ENCODE measurements around the gene RASSF1. TPM values are rescaled to one million over a fixed set of nuclear protein-coding genes. Genes with fewer than 3 reads are reported as not detected.
"Not testable (repeated sequence)": the region's sequence is repeated elsewhere in the genome, so short reads cannot be mapped to it uniquely, and the experiment has no call there.

The RASSF1 gene
- total and polyA plus RNA-seq, 2 of the 13 experiments (the other 11 are each of a cell fraction or from before 2014, with no cell fraction given) = 10.2 to 27.5 TPM

DNA sequence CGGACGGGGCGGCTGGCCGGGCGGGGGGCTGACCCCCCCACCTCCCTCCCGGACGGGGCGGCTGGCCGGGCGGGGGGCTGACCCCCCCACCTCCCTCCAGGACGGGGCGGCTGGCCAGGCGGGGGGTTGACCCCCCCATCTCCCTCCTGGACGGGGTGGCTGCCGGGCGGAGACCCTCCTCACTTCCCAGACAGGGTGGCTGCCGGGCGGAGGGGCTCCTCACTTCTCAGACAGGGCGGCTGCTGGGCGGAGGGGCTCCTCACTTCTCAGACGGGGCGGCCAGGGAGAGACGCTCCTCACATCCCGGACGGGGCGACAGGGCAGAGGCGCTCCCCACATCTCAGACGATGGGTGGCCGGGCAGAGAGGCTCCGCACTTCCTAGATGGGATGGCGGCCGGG is 28.6 kb downstream of the RASSF1 start:
- intact Hi-C loops (cut with micrococcal nuclease; ENCODE audit: unreplicated experiment); H4K20me1 ChIP-seq (ENCODE audit: insufficient read depth, low read length); H3K27ac ChIP-seq (ENCODE audit: extremely low read length, insufficient read depth, low read length); CTCF ChIA-PET (ENCODE audit: low intra/inter-chr PET ratio, low total read pairs); H3K9me3 ChIP-seq (ENCODE audit: low read length); H3K4me3 ChIP-seq (replicated peaks in 1 of 3; ENCODE audit: insufficient read depth in 1 of 3, low read depth in 2 of 3, low read length in 3 of 3); DNase-seq (ENCODE audit: low spot score); H2AFZ ChIP-seq (ENCODE audit: low read length); BruUV-seq (replicated peaks); H3K27me3 ChIP-seq (ENCODE audit: control insufficient read depth in 1 of 2, insufficient read depth in 2 of 2, low read length in 2 of 2); H3K36me3 ChIP-seq (replicated peaks in 1 of 2; ENCODE audit: control insufficient read depth in 1 of 2, insufficient read depth in 2 of 2, low read length in 2 of 2); H3K9ac ChIP-seq (ENCODE audit: insufficient read depth, low read depth, low read length); in situ Hi-C loops (cut with HindIII; ENCODE audit: extremely low pct_ligation_motif_present, low pct_unique_long_range_greater_than_20kb); ATAC-seq; H3K4me2 ChIP-seq (ENCODE audit: low read depth, low read length); H3K79me2 ChIP-seq (ENCODE audit: insufficient read depth, low read length); FAIRE-seq; POLR2A ChIA-PET: not testable (repeated sequence)
- 100% methylated on average over 5 of the region's 32 CpGs for WGBS (ENCODE audit: low lambda C conversion rate)
- H3K4me1 ChIP-seq (ENCODE audit: insufficient read depth, low read length) = peaks cover 24% of the 10 kb centered on the region

- H3K27me3 ChIP-seq (ENCODE audit: control insufficient read depth in 1 of 2, insufficient read depth in 2 of 2, low read length in 2 of 2) = no peaks in the 10 kb centered on the region; a peak in 1 of 5 replicates
- H3K36me3 ChIP-seq (replicated peaks in 1 of 2; ENCODE audit: control insufficient read depth in 1 of 2, insufficient read depth in 2 of 2, low read length in 2 of 2) = peaks cover 1 to 3% of the 10 kb centered on the region in 2 experiments; a peak in 2 of 5 replicates
- ChIA-PET CTCF (ENCODE audit: low intra/inter-chr PET ratio, low total read pairs) (no interaction called here), POLR2A (interaction anchor here (2.1 to 7.9 kb wide), 6 partner anchors 12 to 41 kb away, joined by 9 to 222 read pairs (median 34); partner anchors contain the start of genes HYAL2, IFRD2 and TUSC2)
- H3K4me2 ChIP-seq (ENCODE audit: low read depth, low read length) = no peak overlapping the region
- peaks cover 6% of the 10 kb centered on the region for H3K9me3 ChIP-seq (ENCODE audit: low read length)
- no peak for TF ChIP-seq ZNF598 (CRISPR knock-in tag; IDR thresholded peaks at IDR 0.05; ENCODE audit: borderline replicate concordance)
- TF ChIP-seq ZMAT5 (CRISPR knock-in tag; IDR thresholded peaks at IDR 0.05; ENCODE audit: borderline replicate concordance, low read depth) = no peak
- no peak for TF ChIP-seq ZNF691 (CRISPR knock-in tag; IDR thresholded peaks at IDR 0.05; ENCODE audit: borderline replicate concordance, low read depth)
- TF ChIP-seq SIX4 (CRISPR knock-in tag; IDR thresholded peaks at IDR 0.05) = no peak
- TF ChIP-seq, protein P1, sequence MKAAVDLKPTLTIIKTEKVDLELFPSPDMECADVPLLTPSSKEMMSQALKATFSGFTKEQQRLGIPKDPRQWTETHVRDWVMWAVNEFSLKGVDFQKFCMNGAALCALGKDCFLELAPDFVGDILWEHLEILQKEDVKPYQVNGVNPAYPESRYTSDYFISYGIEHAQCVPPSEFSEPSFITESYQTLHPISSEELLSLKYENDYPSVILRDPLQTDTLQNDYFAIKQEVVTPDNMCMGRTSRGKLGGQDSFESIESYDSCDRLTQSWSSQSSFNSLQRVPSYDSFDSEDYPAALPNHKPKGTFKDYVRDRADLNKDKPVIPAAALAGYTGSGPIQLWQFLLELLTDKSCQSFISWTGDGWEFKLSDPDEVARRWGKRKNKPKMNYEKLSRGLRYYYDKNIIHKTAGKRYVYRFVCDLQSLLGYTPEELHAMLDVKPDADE (CRISPR knock-in tag; IDR thresholded peaks at IDR 0.05) = no peak
- no peak for TF ChIP-seq HNF4A (CRISPR knock-in tag; IDR thresholded peaks at IDR 0.05)
- no peak for TF ChIP-seq ZMAT3 (CRISPR knock-in tag; conservative IDR thresholded peaks at IDR 0.05)
- TF ChIP-seq ZSCAN5A (CRISPR knock-in tag; IDR thresholded peaks at IDR 0.05; ENCODE audit: borderline replicate concordance) = no peak
- TF ChIP-seq BCL6 (CRISPR knock-in tag; IDR thresholded peaks at IDR 0.05) = no peak
- TF ChIP-seq ZNF782 (CRISPR knock-in tag; IDR thresholded peaks at IDR 0.05; ENCODE audit: borderline replicate concordance) = no peak
- TF ChIP-seq, protein P2, sequence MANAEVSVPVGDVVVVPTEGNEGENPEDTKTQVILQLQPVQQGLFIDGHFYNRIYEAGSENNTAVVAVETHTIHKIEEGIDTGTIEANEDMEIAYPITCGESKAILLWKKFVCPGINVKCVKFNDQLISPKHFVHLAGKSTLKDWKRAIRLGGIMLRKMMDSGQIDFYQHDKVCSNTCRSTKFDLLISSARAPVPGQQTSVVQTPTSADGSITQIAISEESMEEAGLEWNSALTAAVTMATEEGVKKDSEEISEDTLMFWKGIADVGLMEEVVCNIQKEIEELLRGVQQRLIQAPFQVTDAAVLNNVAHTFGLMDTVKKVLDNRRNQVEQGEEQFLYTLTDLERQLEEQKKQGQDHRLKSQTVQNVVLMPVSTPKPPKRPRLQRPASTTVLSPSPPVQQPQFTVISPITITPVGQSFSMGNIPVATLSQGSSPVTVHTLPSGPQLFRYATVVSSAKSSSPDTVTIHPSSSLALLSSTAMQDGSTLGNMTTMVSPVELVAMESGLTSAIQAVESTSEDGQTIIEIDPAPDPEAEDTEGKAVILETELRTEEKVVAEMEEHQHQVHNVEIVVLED (CRISPR knock-in tag; IDR thresholded peaks at IDR 0.05; ENCODE audit: borderline replicate concordance) = no peak
- no peak for TF ChIP-seq ZNF557 (CRISPR knock-in tag; IDR thresholded peaks at IDR 0.05)
- no TSS peak for BruUV-seq (replicated peaks)
- H4K20me1 ChIP-seq (ENCODE audit: insufficient read depth, low read length) = peaks cover 11% of the 10 kb centered on the region
- peaks cover 32% of the 10 kb centered on the region for H3K79me2 ChIP-seq (ENCODE audit: insufficient read depth, low read length)
- in situ Hi-C loops (cut with HindIII; ENCODE audit: extremely low pct_ligation_motif_present, low pct_unique_long_range_greater_than_20kb) (no loop called here), intact Hi-C loops (cut with micrococcal nuclease; ENCODE audit: unreplicated experiment) (loop anchor here (5.0 kb wide), 1 partner anchor 42 kb away; no protein-coding TSS in a partner anchor)
- FAIRE-seq (peak; percentile 18), DNase-seq (ENCODE audit: low spot score) (no peak), ATAC-seq (no peak)
- peak overlapping the region; percentile 19 for H3K27ac ChIP-seq (ENCODE audit: extremely low read length, insufficient read depth, low read length)
- no peak overlapping the region for H2AFZ ChIP-seq (ENCODE audit: low read length)
- H3K9ac ChIP-seq (ENCODE audit: insufficient read depth, low read depth, low read length) = no peak overlapping the region
- H3K4me3 ChIP-seq (replicated peaks in 1 of 3; ENCODE audit: insufficient read depth in 1 of 3, low read depth in 2 of 3, low read length in 3 of 3) = no peak overlapping the region
- H3K4me1 ChIP-seq (ENCODE audit: insufficient read depth, low read length) = peaks cover 52% of the 10 kb centered on the region
These were observed 36.0 kb downstream of the RASSF1 start for GRCh38 chr3:50304601-50305000.
